Lower leg skin (tissue), 3 donors: ENCODE data around the gene PLXNC1.

ENCODE experiments used
- CTCF ChIP-seq, 3 donors: fragments of 450-650 bp; IDR thresholded peaks; one replicate each; pipeline ENCODE4 v1.5.1; 2016; ENCODE audit warnings: antibody characterized with exemption in 3 of 3, mild to moderate bottlenecking in 3 of 3, moderate library complexity in 2 of 3
- POLR2A ChIP-seq, 2 donors: fragments of 450-650 bp; IDR thresholded peaks; one replicate each; pipeline ENCODE4 v1.6.1; 2016 to 2017; ENCODE audit warnings: antibody characterized with exemption in 2 of 2, mild to moderate bottlenecking in 1 of 2, moderate library complexity in 1 of 2

DNA sequence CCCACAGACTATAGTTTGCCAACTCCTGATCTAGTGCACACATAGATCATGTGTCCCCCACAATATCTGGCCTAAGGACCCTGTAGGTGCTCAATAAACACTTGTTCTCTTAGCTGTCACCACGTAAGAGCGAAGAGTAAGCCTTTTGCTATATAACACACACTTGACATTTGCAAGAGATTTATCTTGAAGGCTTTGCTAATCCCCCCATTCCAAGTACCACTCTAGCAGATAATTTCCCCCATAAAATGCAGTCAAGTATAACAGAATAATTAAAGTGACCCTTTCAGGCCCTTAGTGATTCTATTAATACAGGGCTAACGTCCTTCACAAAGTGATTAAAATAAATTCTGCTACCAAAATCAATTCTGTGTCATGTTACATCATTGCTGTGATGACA lies 87.5 kb downstream of the PLXNC1 start:
- TF ChIP-seq CTCF (IDR thresholded peaks at IDR 0.05) (no peak), POLR2A (IDR thresholded peaks at IDR 0.05) (no peak)
